Measurements from ENCODE around the gene TAS2R60.

The TAS2R60 gene

DNA sequence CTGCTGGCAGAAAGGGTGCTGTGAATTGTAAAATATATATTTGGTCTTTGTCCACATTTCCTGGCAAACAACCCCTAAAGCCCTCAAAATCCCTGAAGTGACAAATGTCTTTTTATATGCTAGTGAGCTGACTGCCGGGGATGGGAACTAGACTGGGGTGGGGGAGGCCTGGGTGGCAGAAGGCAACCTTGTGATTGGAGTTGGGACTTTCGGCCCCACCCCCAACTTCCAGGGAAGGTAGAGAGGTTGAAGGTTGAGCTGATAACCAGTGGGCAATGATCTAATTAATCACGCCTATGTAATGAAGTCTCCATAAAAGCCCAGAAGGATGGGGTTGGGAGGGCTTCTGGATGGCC lies 37.3 kb upstream of the TAS2R60 start:
- no peak for DNase-seq (ENCODE audit: low spot score)
- TF ChIP-seq, protein P1, sequence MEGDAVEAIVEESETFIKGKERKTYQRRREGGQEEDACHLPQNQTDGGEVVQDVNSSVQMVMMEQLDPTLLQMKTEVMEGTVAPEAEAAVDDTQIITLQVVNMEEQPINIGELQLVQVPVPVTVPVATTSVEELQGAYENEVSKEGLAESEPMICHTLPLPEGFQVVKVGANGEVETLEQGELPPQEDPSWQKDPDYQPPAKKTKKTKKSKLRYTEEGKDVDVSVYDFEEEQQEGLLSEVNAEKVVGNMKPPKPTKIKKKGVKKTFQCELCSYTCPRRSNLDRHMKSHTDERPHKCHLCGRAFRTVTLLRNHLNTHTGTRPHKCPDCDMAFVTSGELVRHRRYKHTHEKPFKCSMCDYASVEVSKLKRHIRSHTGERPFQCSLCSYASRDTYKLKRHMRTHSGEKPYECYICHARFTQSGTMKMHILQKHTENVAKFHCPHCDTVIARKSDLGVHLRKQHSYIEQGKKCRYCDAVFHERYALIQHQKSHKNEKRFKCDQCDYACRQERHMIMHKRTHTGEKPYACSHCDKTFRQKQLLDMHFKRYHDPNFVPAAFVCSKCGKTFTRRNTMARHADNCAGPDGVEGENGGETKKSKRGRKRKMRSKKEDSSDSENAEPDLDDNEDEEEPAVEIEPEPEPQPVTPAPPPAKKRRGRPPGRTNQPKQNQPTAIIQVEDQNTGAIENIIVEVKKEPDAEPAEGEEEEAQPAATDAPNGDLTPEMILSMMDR (IDR thresholded peaks at IDR 0.05; ENCODE audit: extremely low read depth, missing control alignments): no peak

DNA sequence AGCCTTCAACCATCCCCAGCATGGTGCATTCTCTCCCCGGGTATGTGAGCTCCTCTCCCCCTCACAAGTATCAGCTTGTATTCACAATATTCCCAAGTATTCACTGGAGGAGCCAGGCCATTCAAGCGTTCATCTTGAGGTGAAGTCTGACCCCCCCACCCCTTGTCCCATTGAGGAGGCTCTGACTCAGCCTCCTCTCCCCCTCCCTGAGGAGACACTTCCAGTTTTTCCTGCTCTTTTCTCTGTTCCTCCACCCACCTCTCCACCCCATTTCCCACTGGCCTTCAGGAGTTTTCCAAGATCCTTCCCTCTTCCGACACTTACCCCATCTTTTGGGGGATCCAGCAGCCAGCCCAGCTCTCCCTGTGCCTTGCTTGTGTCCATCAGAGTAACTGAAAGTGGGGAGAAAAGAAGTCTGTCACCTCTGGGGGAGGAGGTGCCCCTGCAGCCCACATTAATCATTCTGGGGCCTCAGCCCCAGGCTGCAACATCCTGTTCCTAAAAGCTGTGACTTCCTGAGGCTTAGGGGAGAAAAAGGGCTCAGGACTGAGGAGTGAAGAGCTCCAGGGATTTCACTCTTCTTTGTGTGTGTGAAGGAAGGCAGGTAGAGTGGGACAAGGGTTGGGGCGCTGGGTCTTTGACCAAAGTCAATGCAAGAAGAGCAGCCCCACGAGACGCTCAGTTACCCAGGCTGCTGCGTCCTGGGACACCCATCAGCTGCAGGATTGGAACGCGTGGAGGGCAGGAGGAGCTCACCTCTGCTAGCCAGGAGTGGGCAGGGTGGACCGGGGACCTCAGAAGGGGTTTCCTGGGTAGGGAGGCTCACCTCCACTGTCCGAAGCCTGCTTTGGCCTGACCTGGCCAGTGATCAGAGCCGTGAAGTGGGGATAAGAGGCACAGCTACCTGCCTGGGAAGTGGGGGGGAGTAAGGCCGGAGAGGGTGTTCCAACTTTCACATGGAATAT lies 35.7 kb upstream of the TAS2R60 start:
- TF ChIP-seq, protein P1 (IDR thresholded peaks at IDR 0.05; ENCODE audit: extremely low read depth, missing control alignments): no peak
- DNase-seq (ENCODE audit: low spot score): peak; percentile 51

DNA sequence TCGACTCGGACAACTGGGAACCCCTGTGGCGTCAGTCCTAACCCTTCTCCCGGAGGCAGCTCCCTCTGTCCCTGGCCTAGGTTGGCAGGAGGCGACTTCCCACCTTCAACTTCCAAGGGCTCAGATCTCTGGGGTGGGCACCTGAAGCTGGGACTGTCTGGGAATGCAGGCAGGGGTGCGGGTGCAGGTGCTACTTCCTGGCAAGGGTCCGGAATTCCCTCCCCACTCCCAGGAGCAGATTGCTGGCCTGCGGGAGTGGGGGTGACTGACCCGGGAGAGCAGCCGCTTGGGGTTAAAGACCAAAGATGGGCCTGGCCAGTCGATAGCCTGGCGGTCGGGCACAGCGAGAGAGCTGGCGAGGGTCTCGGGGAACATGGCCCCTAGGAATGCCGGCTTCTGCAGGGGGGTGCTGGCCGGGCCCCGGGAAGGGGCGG lies 35.0 kb upstream of the TAS2R60 start:
- TF ChIP-seq, protein P1 (IDR thresholded peaks at IDR 0.05; ENCODE audit: extremely low read depth, missing control alignments): no peak
- DNase-seq (ENCODE audit: low spot score): no peak

DNA sequence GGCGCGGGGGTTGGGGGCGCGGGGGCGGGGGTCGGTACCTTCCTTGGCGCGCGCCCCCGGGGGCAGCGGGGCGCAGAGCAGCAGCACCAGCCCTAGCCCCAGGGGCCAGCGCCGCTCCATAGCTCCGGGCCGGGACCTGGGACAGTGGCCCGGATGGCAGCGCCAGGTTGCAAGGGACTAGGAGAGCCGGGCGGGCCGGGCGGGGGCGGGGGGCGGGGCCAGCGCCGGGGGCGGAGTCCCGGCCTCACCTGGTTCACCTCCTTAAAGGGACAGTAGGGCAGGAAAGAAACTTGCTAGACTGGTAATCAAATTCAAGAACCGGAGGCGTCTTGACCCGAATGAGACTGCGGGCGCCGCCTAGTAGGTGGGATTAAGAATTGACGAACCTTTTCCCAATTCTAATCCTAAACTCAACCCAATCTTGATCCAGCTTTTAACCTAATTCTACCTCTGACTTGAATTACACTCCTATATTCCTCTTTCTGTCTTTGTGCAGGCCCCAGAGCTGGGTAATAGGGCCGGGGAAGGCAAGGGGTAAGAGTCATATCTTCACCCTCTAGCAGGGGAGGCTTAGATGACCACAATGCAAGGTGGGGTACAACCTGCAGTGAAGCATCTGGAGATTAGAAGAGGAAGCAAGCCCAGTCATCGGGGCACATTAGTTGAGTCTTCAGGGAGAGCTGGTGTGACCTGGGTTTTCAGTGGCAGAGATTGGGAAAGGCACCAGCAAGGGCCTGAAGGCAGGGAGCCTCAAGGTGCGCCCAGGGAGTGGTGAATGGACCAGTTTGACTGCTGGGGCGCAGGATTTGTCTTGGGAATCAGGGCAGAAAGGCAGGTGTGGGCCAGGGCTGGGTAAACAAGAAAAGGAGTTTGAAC lies 34.3 kb upstream of the TAS2R60 start, which contains the start of gene EPHA1:
Gene EPHA1 (minus strand): TSS at position 171 of the 876 bp plus-strand sequence. CDS start 51 bp downstream, at position 120.
- peak; percentile 68 for DNase-seq (ENCODE audit: low spot score)
- TF ChIP-seq, protein P1 (IDR thresholded peaks at IDR 0.05; ENCODE audit: extremely low read depth, missing control alignments): no peak

DNA sequence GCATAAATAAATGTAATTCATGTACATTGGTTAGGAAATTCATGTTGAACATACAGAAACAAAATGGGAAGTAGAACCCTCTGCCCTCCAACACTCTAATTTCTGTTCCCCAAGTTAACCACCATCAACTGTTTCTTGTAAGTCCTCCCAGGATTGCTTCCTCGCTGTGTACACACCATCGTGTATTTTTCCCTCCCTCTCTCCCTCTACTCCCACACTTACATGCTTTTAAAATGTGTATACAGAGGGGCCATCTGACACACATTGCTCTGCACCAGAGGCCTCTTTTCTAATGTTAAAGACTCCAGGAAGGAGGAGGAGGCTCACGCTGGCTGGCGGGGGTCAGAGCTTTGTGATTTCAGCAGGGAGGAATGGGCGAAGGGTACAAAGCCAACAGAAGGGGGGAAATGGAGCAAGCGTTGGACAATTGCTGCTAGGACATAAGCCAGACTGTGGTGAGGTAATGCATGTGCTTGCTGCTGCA lies 32.7 kb upstream of the TAS2R60 start:
- TF ChIP-seq, protein P1 (IDR thresholded peaks at IDR 0.05; ENCODE audit: extremely low read depth, missing control alignments): no peak
- no peak for DNase-seq (ENCODE audit: low spot score)

DNA sequence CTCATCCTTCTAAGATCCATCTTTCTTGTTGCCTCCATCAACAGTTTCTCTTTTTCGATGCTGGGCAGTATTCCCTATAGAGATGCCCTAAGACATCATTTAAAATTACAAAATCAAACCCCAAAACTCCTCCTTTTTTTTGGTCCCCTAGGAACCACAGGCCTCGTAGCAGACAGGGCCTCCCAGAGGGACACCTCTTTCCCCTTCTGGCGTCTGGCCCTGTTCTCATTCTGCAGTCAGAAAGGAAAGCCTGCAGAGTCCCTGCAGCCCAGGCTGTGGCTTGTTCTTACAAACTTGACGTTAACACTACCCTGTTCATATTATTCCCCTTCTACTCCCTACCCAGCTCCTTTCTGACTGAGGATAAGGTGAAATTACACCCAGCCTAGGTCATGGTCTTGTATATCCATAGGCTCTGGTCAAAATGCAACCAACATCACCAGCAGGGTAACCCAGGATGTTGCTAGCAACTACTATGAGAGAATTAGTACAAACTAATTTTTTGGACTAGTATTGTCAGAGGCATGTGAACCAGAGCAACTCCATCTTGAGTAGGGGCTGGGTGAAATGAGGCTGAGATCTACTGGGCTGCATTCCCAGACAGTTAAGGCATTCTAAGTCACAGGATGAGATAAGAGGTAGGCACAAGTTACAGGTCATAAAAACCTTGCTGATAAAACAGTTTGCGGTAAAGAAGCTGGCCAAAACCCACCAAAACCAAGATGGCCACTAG lies 31.1 kb upstream of the TAS2R60 start:
- TF ChIP-seq, protein P1 (IDR thresholded peaks at IDR 0.05; ENCODE audit: extremely low read depth, missing control alignments): no peak
- no peak for DNase-seq (ENCODE audit: low spot score)
